ENCODE measurements around the gene SFMBT1. TPM values are rescaled to one million over a fixed set of nuclear protein-coding genes. Genes with fewer than 3 reads are reported as not detected.

Gene SFMBT1
- total and polyA plus RNA-seq, 2 donors (not counting 1 experiment from before 2014, with no cell fraction given) = 3.7 to 5.6 TPM

GRCh38 chr3:53009826-53010539 lies 35.9 kb downstream of the SFMBT1 start:
- H3K79me2 ChIP-seq (ENCODE audit: control insufficient read depth, insufficient read depth, low read length) = no peaks in the 10 kb centered on the region
- no peak overlapping the region for H3K4me2 ChIP-seq (ENCODE audit: extremely low read depth, insufficient read depth, low read length)
- H3K9ac ChIP-seq (ENCODE audit: insufficient read depth, low read length) = no peak overlapping the region
- no peak for DNase-seq (ENCODE audit: low read depth in 2 of 2)
- H3K27me3 ChIP-seq (ENCODE audit: control insufficient read depth, insufficient read depth, low read length) = no peaks in the 10 kb centered on the region
- no peaks in the 10 kb centered on the region for H3K36me3 ChIP-seq (ENCODE audit: control insufficient read depth, insufficient read depth, low read length)
- TF ChIP-seq CTCF (conservative IDR thresholded peaks at IDR 0.05 in 1 of 2, IDR thresholded peaks at IDR 0.05 in 1 of 2; ENCODE audit: low read depth in 1 of 2, low read length in 2 of 2) (no peak), EZH2 (IDR thresholded peaks at IDR 0.05; ENCODE audit: low read length, missing control alignments) (no peak)
- H3K4me1 ChIP-seq (ENCODE audit: control insufficient read depth, extremely low read depth, insufficient read depth, low read length) = no peaks in the 10 kb centered on the region
- H3K27ac ChIP-seq (ENCODE audit: insufficient read depth, low read length) = no peak overlapping the region
- H4K20me1 ChIP-seq (ENCODE audit: control insufficient read depth, extremely low read depth, insufficient read depth, low read length) = no peaks in the 10 kb centered on the region
- no peaks in the 10 kb centered on the region for H3K9me3 ChIP-seq (ENCODE audit: control insufficient read depth, insufficient read depth, low read depth, low read length)
- H3K4me3 ChIP-seq (replicated peaks in 1 of 4; ENCODE audit: control extremely low read depth in 1 of 4, insufficient read depth in 1 of 4, low read depth in 3 of 4, low read length in 4 of 4) = no peak overlapping the region
- H2AFZ ChIP-seq (ENCODE audit: low read length) = no peak overlapping the region

- H3K4me3 ChIP-seq (replicated peaks in 1 of 4; ENCODE audit: control extremely low read depth in 1 of 4, insufficient read depth in 1 of 4, low read depth in 3 of 4, low read length in 4 of 4) = no peak overlapping the region
- H3K9me3 ChIP-seq (ENCODE audit: control insufficient read depth, insufficient read depth, low read depth, low read length) = no peaks in the 10 kb centered on the region
- no peaks in the 10 kb centered on the region for H3K27me3 ChIP-seq (ENCODE audit: control insufficient read depth, insufficient read depth, low read length)
- H3K79me2 ChIP-seq (ENCODE audit: control insufficient read depth, insufficient read depth, low read length) = no peaks in the 10 kb centered on the region
- H3K4me1 ChIP-seq (ENCODE audit: control insufficient read depth, extremely low read depth, insufficient read depth, low read length) = no peaks in the 10 kb centered on the region
- H3K27ac ChIP-seq (ENCODE audit: insufficient read depth, low read length) = no peak overlapping the region
- no peak overlapping the region for H3K9ac ChIP-seq (ENCODE audit: insufficient read depth, low read length)
- no peaks in the 10 kb centered on the region for H4K20me1 ChIP-seq (ENCODE audit: control insufficient read depth, extremely low read depth, insufficient read depth, low read length)
- DNase-seq (ENCODE audit: low read depth in 2 of 2) = no peak
- TF ChIP-seq CTCF (conservative IDR thresholded peaks at IDR 0.05 in 1 of 2, IDR thresholded peaks at IDR 0.05 in 1 of 2; ENCODE audit: low read depth in 1 of 2, low read length in 2 of 2) (no peak), EZH2 (IDR thresholded peaks at IDR 0.05; ENCODE audit: low read length, missing control alignments) (no peak)
- no peak overlapping the region for H2AFZ ChIP-seq (ENCODE audit: low read length)
- H3K4me2 ChIP-seq (ENCODE audit: extremely low read depth, insufficient read depth, low read length) = no peak overlapping the region
- no peaks in the 10 kb centered on the region for H3K36me3 ChIP-seq (ENCODE audit: control insufficient read depth, insufficient read depth, low read length)
These were observed 36.9 kb downstream of the SFMBT1 start for GRCh38 chr3:53008932-53009331.

- Histone ChIP-seq H3K27me3 (ENCODE audit: control insufficient read depth, insufficient read depth, low read length) (no peaks in the 10 kb centered on the region), H3K4me3 (replicated peaks in 1 of 4; ENCODE audit: control extremely low read depth in 1 of 4, insufficient read depth in 1 of 4, low read depth in 3 of 4, low read length in 4 of 4) (no peak overlapping the region), H3K27ac (ENCODE audit: insufficient read depth, low read length) (no peak overlapping the region), H3K4me1 (ENCODE audit: control insufficient read depth, extremely low read depth, insufficient read depth, low read length) (no peaks in the 10 kb centered on the region), H3K36me3 (ENCODE audit: control insufficient read depth, insufficient read depth, low read length) (no peaks in the 10 kb centered on the region), H2AFZ (ENCODE audit: low read length) (no peak overlapping the region), H4K20me1 (ENCODE audit: control insufficient read depth, extremely low read depth, insufficient read depth, low read length) (no peaks in the 10 kb centered on the region), H3K4me2 (ENCODE audit: extremely low read depth, insufficient read depth, low read length) (no peak overlapping the region), H3K9me3 (ENCODE audit: control insufficient read depth, insufficient read depth, low read depth, low read length) (no peaks in the 10 kb centered on the region), H3K9ac (ENCODE audit: insufficient read depth, low read length) (no peak overlapping the region), H3K79me2 (ENCODE audit: control insufficient read depth, insufficient read depth, low read length) (no peaks in the 10 kb centered on the region)
- TF ChIP-seq EZH2 (IDR thresholded peaks at IDR 0.05; ENCODE audit: low read length, missing control alignments) (no peak), CTCF (conservative IDR thresholded peaks at IDR 0.05 in 1 of 2, IDR thresholded peaks at IDR 0.05 in 1 of 2; ENCODE audit: low read depth in 1 of 2, low read length in 2 of 2) (no peak)
- DNase-seq (ENCODE audit: low read depth in 2 of 2) = no peak
These were observed 39.9 kb downstream of the SFMBT1 start for GRCh38 chr3:53005854-53006513.
